ENCODE measurements around the gene AGER.
A peak's percentile ranks its signal among the peaks of the same experiment; 100 is the strongest.

The AGER gene

GRCh38 chr6:32168807-32169591, 15.1 kb downstream of the AGER start:
- POLR2A ChIA-PET = interaction anchor here (0.7 to 2.0 kb wide), 6 partner anchors 8 to 41 kb away, joined by 3 to 9 read pairs (median 5); partner anchors contain the start of genes ATF6B and PBX2
- no peaks in the 10 kb centered on the region for H3K4me1 ChIP-seq (ENCODE audit: control insufficient read depth, insufficient read depth, low read length)
- H3K9me3 ChIP-seq (ENCODE audit: control insufficient read depth, insufficient read depth, low read depth, low read length) = no peaks in the 10 kb centered on the region
- no peak overlapping the region for H3K4me3 ChIP-seq (ENCODE audit: low read depth, low read length)
- CTCF ChIA-PET = interaction anchor here (0.6 to 1.3 kb wide), 4 partner anchors 24 to 58 kb away, joined by 3 to 7 read pairs (median 3); partner anchors contain the start of gene GPSM3
- no peak for TF ChIP-seq ZNF704 (tag by site-specific recombination; IDR thresholded peaks at IDR 0.05)
- TF ChIP-seq IKZF3 (tag by site-specific recombination; IDR thresholded peaks at IDR 0.05) = 0 out of 2 replicates have a peak, but pooled peaks have one; percentile 26
- TF ChIP-seq ZFHX2 (tag by site-specific recombination; conservative IDR thresholded peaks at IDR 0.05) = peak; percentile 64
- no peak for TF ChIP-seq ZNF544 (tag by site-specific recombination; IDR thresholded peaks at IDR 0.05)
- TF ChIP-seq, protein P1, sequence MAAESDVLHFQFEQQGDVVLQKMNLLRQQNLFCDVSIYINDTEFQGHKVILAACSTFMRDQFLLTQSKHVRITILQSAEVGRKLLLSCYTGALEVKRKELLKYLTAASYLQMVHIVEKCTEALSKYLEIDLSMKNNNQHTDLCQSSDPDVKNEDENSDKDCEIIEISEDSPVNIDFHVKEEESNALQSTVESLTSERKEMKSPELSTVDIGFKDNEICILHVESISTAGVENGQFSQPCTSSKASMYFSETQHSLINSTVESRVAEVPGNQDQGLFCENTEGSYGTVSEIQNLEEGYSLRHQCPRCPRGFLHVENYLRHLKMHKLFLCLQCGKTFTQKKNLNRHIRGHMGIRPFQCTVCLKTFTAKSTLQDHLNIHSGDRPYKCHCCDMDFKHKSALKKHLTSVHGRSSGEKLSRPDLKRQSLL (tag by site-specific recombination; IDR thresholded peaks at IDR 0.05) = no peak
- no peak for TF ChIP-seq YY1 (tag by site-specific recombination; IDR thresholded peaks at IDR 0.05)
- TF ChIP-seq ZNF157 (tag by site-specific recombination; IDR thresholded peaks at IDR 0.05) = no peak
- TF ChIP-seq WT1 (tag by site-specific recombination; IDR thresholded peaks at IDR 0.05) = 0 out of 2 replicates have a peak, but pooled peaks have one; percentile 40
- TF ChIP-seq, protein P2, sequence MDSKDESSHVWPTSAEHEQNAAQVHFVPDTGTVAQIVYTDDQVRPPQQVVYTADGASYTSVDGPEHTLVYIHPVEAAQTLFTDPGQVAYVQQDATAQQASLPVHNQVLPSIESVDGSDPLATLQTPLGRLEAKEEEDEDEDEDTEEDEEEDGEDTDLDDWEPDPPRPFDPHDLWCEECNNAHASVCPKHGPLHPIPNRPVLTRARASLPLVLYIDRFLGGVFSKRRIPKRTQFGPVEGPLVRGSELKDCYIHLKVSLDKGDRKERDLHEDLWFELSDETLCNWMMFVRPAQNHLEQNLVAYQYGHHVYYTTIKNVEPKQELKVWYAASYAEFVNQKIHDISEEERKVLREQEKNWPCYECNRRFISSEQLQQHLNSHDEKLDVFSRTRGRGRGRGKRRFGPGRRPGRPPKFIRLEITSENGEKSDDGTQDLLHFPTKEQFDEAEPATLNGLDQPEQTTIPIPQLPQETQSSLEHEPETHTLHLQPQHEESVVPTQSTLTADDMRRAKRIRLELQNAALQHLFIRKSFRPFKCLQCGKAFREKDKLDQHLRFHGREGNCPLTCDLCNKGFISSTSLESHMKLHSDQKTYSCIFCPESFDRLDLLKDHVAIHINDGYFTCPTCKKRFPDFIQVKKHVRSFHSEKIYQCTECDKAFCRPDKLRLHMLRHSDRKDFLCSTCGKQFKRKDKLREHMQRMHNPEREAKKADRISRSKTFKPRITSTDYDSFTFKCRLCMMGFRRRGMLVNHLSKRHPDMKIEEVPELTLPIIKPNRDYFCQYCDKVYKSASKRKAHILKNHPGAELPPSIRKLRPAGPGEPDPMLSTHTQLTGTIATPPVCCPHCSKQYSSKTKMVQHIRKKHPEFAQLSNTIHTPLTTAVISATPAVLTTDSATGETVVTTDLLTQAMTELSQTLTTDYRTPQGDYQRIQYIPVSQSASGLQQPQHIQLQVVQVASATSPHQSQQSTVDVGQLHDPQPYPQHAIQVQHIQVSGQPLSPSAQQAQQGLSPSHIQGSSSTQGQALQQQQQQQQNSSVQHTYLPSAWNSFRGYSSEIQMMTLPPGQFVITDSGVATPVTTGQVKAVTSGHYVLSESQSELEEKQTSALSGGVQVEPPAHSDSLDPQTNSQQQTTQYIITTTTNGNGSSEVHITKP (tag by site-specific recombination; IDR thresholded peaks at IDR 0.05) = peak; percentile 92
- TF ChIP-seq, protein P3, sequence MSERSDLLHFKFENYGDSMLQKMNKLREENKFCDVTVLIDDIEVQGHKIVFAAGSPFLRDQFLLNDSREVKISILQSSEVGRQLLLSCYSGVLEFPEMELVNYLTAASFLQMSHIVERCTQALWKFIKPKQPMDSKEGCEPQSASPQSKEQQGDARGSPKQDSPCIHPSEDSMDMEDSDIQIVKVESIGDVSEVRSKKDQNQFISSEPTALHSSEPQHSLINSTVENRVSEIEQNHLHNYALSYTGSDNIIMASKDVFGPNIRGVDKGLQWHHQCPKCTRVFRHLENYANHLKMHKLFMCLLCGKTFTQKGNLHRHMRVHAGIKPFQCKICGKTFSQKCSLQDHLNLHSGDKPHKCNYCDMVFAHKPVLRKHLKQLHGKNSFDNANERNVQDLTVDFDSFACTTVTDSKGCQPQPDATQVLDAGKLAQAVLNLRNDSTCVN (tag by site-specific recombination; optimal IDR thresholded peaks at IDR 0.05) = no peak
- TF ChIP-seq GLIS2 (tag by site-specific recombination; IDR thresholded peaks at IDR 0.05) = peak; percentile 27; the same call in 1 of the 2 replicates
- peak; percentile 59; the same call in 1 of the 2 replicates for TF ChIP-seq EGR2 (tag by site-specific recombination; IDR thresholded peaks at IDR 0.05; ENCODE audit: low read depth)
- TF ChIP-seq ZNF664 (tag by site-specific recombination; IDR thresholded peaks at IDR 0.05) = no peak
- no peak for TF ChIP-seq ELK4 (IDR thresholded peaks at IDR 0.05; ENCODE audit: borderline replicate concordance, low read depth, low read length)
- TF ChIP-seq ZNF433 (tag by site-specific recombination; IDR thresholded peaks at IDR 0.05; ENCODE audit: low read depth) = no peak
- no peak for TF ChIP-seq ZFP41 (tag by site-specific recombination; IDR thresholded peaks at IDR 0.05; ENCODE audit: borderline replicate concordance)
- TF ChIP-seq ZNF146 (tag by site-specific recombination; IDR thresholded peaks at IDR 0.05) = no peak
- TF ChIP-seq HOXA7 (CRISPR knock-in tag; IDR thresholded peaks at IDR 0.05; ENCODE audit: borderline replicate concordance) = no peak
- TF ChIP-seq, protein P4, sequence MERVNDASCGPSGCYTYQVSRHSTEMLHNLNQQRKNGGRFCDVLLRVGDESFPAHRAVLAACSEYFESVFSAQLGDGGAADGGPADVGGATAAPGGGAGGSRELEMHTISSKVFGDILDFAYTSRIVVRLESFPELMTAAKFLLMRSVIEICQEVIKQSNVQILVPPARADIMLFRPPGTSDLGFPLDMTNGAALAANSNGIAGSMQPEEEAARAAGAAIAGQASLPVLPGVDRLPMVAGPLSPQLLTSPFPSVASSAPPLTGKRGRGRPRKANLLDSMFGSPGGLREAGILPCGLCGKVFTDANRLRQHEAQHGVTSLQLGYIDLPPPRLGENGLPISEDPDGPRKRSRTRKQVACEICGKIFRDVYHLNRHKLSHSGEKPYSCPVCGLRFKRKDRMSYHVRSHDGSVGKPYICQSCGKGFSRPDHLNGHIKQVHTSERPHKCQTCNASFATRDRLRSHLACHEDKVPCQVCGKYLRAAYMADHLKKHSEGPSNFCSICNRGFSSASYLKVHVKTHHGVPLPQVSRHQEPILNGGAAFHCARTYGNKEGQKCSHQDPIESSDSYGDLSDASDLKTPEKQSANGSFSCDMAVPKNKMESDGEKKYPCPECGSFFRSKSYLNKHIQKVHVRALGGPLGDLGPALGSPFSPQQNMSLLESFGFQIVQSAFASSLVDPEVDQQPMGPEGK (tag by site-specific recombination; IDR thresholded peaks at IDR 0.05) = peak; percentile 30; the same call in 1 of the 2 replicates
- no peak for TF ChIP-seq SCRT2 (tag by site-specific recombination; IDR thresholded peaks at IDR 0.05)
- no peak for TF ChIP-seq BCL11A (tag by site-specific recombination; IDR thresholded peaks at IDR 0.05; ENCODE audit: low read depth)
- peak; percentile 54 for TF ChIP-seq GLIS1 (tag by site-specific recombination; IDR thresholded peaks at IDR 0.05)
- no peak overlapping the region for H3K27ac ChIP-seq (ENCODE audit: extremely low read depth, low read depth, low read length)
- peaks cover 15 to 69% of the 10 kb centered on the region in 2 experiments; a peak in 2 of 3 replicates for H3K36me3 ChIP-seq (ENCODE audit: control insufficient read depth in 2 of 2, insufficient read depth in 1 of 2, low read length in 2 of 2)
